Vagina (tissue), 2 donors: ENCODE measurements around the gene REV3L. TPM values are rescaled to one million over a fixed set of nuclear protein-coding genes. Genes with fewer than 3 reads are reported as not detected.

ENCODE experiments used
- DNase-seq, 2 donors: peaks; one replicate each; pipeline ENCODE4 v3.0.0-alpha.2; 2017; ENCODE audit errors: extremely low spot score in 2 of 2
- H3K27ac ChIP-seq: fragments of 200-600 bp; sonication (generic); one replicate; pipeline ENCODE4 v1.5.1; 2019
- H3K27me3 ChIP-seq: fragments of 200-600 bp; sonication (generic); one replicate; pipeline ENCODE4 v1.5.1; 2019
- H3K36me3 ChIP-seq, 2 donors: fragments of 200-600 bp; sonication (generic); one replicate each; pipeline ENCODE4 v1.5.1; 2017 to 2019
- H3K4me1 ChIP-seq: fragments of 200-600 bp; sonication (generic); one replicate; pipeline ENCODE4 v1.5.1; 2019
- H3K4me3 ChIP-seq, 2 donors: fragments of 200-600 bp; sonication (generic); 1 replicate in 1 of 2; 2 replicates in 1 of 2; pipeline ENCODE4 v1.5.1; 2016 to 2019
- H3K9me3 ChIP-seq: fragments of 200-600 bp; sonication (generic); one replicate; pipeline ENCODE4 v1.5.1; 2019
- CTCF ChIP-seq, 3 experiments: fragments of 450-650 bp in 2 of 3; fragments of 200-600 bp in 1 of 3; sonication (generic) in 1 of 3; IDR thresholded peaks; one replicate each; pipeline ENCODE4 v1.5.1; 2017 to 2019; ENCODE audit warnings: antibody characterized with exemption in 3 of 3, mild to moderate bottlenecking in 2 of 3, moderate library complexity in 2 of 3
- POLR2A ChIP-seq, 2 donors: fragments of 450-650 bp; IDR thresholded peaks; one replicate each; pipeline ENCODE4 v1.6.1; 2017; ENCODE audit warnings: antibody characterized with exemption in 2 of 2, mild to moderate bottlenecking in 2 of 2, moderate library complexity in 2 of 2
- POLR2AphosphoS5 ChIP-seq, 2 donors: sonication (generic); formaldehyde crosslinking; IDR thresholded peaks; one replicate each; pipeline ENCODE4 v1.9.0; 2017; ENCODE audit warnings: antibody characterized with exemption in 2 of 2, mild to moderate bottlenecking in 2 of 2, low read depth in 1 of 2; ENCODE audit not compliant: insufficient read depth in 1 of 2
- intact Hi-C: fragments of 100-400 bp; cut with DNase I; formaldehyde crosslinking; loops from one replicate; pipeline ENCODE4 v1.15.1; 2023
- total RNA-seq: library from RNA; depleted of rRNA; stranded (reverse); fragments of >200 nt; gene quantifications from one replicate; pipeline ENCODE4 v1.2.3, GENCODE V29; 2016

Gene REV3L
- total RNA-seq, 1 donor from 2014 or later: 33.9 TPM

- intact Hi-C loops: no loop called here
- TF ChIP-seq POLR2AphosphoS5 (IDR thresholded peaks at IDR 0.05; ENCODE audit: insufficient read depth in 1 of 2, low read depth in 1 of 2): no peak
- no peak for TF ChIP-seq POLR2A (IDR thresholded peaks at IDR 0.05)
- no peak for TF ChIP-seq CTCF (IDR thresholded peaks at IDR 0.05)
- Histone ChIP-seq H3K27me3 (no peaks in the 10 kb centered on the region), H3K9me3 (no peaks in the 10 kb centered on the region), H3K27ac (no peak overlapping the region), H3K4me3 (no peak overlapping the region), H3K36me3 (peaks cover 0 to 4% of the 10 kb centered on the region in 2 donors), H3K4me1 (peaks cover 23% of the 10 kb centered on the region)
- DNase-seq: no peak
These were observed 54.2 kb downstream of the REV3L start for GRCh38 chr6:111428811-111429210.

GRCh38 chr6:111427341-111428116 is 55.5 kb downstream of the REV3L start:
- peaks cover 35% of the 10 kb centered on the region for H3K4me1 ChIP-seq
- TF ChIP-seq POLR2A (IDR thresholded peaks at IDR 0.05) (no peak), POLR2AphosphoS5 (IDR thresholded peaks at IDR 0.05; ENCODE audit: insufficient read depth in 1 of 2, low read depth in 1 of 2) (no peak), CTCF (IDR thresholded peaks at IDR 0.05) (no peak)
- DNase-seq: no peak
- intact Hi-C loops: no loop called here
- no peak overlapping the region for H3K27ac ChIP-seq
- peaks cover 0 to 4% of the 10 kb centered on the region in 2 donors for H3K36me3 ChIP-seq
- no peaks in the 10 kb centered on the region for H3K27me3 ChIP-seq
- H3K4me3 ChIP-seq: no peak overlapping the region
- H3K9me3 ChIP-seq: no peaks in the 10 kb centered on the region

GRCh38 chr6:111423960-111424846 is 58.8 kb downstream of the REV3L start:
- intact Hi-C loops: no loop called here
- peaks cover 35% of the 10 kb centered on the region for H3K4me1 ChIP-seq
- TF ChIP-seq POLR2AphosphoS5 (IDR thresholded peaks at IDR 0.05; ENCODE audit: insufficient read depth in 1 of 2, low read depth in 1 of 2): no peak
- TF ChIP-seq POLR2A (IDR thresholded peaks at IDR 0.05): no peak
- TF ChIP-seq CTCF (IDR thresholded peaks at IDR 0.05): no peak

GRCh38 chr6:111423055-111423633 is 59.9 kb downstream of the REV3L start:
- Histone ChIP-seq H3K4me3 (no peak overlapping the region), H3K27me3 (no peaks in the 10 kb centered on the region), H3K9me3 (no peaks in the 10 kb centered on the region), H3K27ac (no peak overlapping the region), H3K4me1 (peaks cover 41% of the 10 kb centered on the region), H3K36me3 (no peaks in the 10 kb centered on the region)
- DNase-seq: no peak
- intact Hi-C loops: no loop called here
- TF ChIP-seq POLR2AphosphoS5 (IDR thresholded peaks at IDR 0.05; ENCODE audit: insufficient read depth in 1 of 2, low read depth in 1 of 2) (no peak), POLR2A (IDR thresholded peaks at IDR 0.05) (no peak)

More at GRCh38 chr6:111423960-111424846, 58.8 kb downstream of the REV3L start:
- Histone ChIP-seq H3K4me3 (no peak overlapping the region), H3K27ac (no peak overlapping the region), H3K36me3 (no peaks in the 10 kb centered on the region), H3K27me3 (no peaks in the 10 kb centered on the region), H3K9me3 (no peaks in the 10 kb centered on the region)
- no peak for DNase-seq

- Histone ChIP-seq H3K4me1 (peaks cover 40% of the 10 kb centered on the region), H3K4me3 (no peak overlapping the region), H3K27me3 (no peaks in the 10 kb centered on the region), H3K27ac (no peak overlapping the region), H3K36me3 (peaks cover 0 to 7% of the 10 kb centered on the region in 2 donors), H3K9me3 (no peaks in the 10 kb centered on the region)
- intact Hi-C loops: no loop called here
- no peak for DNase-seq
- no peak for TF ChIP-seq POLR2AphosphoS5 (IDR thresholded peaks at IDR 0.05; ENCODE audit: insufficient read depth in 1 of 2, low read depth in 1 of 2)
- TF ChIP-seq POLR2A (IDR thresholded peaks at IDR 0.05): no peak
- TF ChIP-seq CTCF (IDR thresholded peaks at IDR 0.05): no peak
These were observed 63.9 kb downstream of the REV3L start for GRCh38 chr6:111418971-111419693.
